ENCODE measurements around the gene RPN2.

- TF ChIP-seq CTCF (conservative IDR thresholded peaks at IDR 0.05; ENCODE audit: low read depth, low read length) (no peak), EZH2 (IDR thresholded peaks at IDR 0.05; ENCODE audit: borderline replicate concordance, low read depth, low read length, poor library complexity, severe bottlenecking) (no peak)
These were observed 84.6 kb downstream of the RPN2 start for GRCh38 chr20:37263686-37264085.
